HL-60/S4 treated with phorbol 12-myristate 13-acetate at 8.2 ng/mL for 4 days and 3 days (cell line): Measurements from ENCODE around the gene SLC30A7.

Experiments
- in situ Hi-C: fragments of 300-500 bp; cut with MboI; formaldehyde crosslinking; loops from 2 replicates; pipeline ENCODE4 v1.15.0; 2022; ENCODE audit warnings: low sequenced_read_pairs

SLC30A7 gene

GRCh38 chr1:100959502-100960060 is 63.7 kb downstream of the SLC30A7 start:
- in situ Hi-C loops, result no loop called here

GRCh38 chr1:100960098-100960497 is 64.2 kb downstream of the SLC30A7 start:
- in situ Hi-C loops, result no loop called here

GRCh38 chr1:100968621-100969020 is 72.7 kb downstream of the SLC30A7 start:
- in situ Hi-C loops, result no loop called here

- in situ Hi-C loops, result no loop called here
These were observed 73.4 kb downstream of the SLC30A7 start for GRCh38 chr1:100969327-100969726.

- in situ Hi-C loops, result no loop called here
These were observed 75.1 kb downstream of the SLC30A7 start for GRCh38 chr1:100971021-100971420.

- in situ Hi-C loops, result no loop called here
These were observed 76.3 kb downstream of the SLC30A7 start for GRCh38 chr1:100972185-100972584.

- in situ Hi-C loops, result no loop called here
These were observed 81.0 kb downstream of the SLC30A7 start for GRCh38 chr1:100976936-100977335.

GRCh38 chr1:100979631-100980030 is 83.7 kb downstream of the SLC30A7 start:
- in situ Hi-C loops, result no loop called here

GRCh38 chr1:100982793-100983192 is 86.9 kb downstream of the SLC30A7 start:
- in situ Hi-C loops, result no loop called here

- in situ Hi-C loops, result no loop called here
These were observed 92.2 kb downstream of the SLC30A7 start for GRCh38 chr1:100988121-100988520.

- in situ Hi-C loops, result no loop called here
These were observed 93.6 kb downstream of the SLC30A7 start for GRCh38 chr1:100989306-100990077.

GRCh38 chr1:100995198-100995988 is 99.5 kb downstream of the SLC30A7 start:
- in situ Hi-C loops, result no loop called here

- in situ Hi-C loops, result no loop called here
These were observed 102.5 kb downstream of the SLC30A7 start for GRCh38 chr1:100998426-100998825.

GRCh38 chr1:101000131-101000873 is 104.4 kb downstream of the SLC30A7 start:
- in situ Hi-C loops, result no loop called here

- in situ Hi-C loops, result no loop called here
These were observed 106.7 kb downstream of the SLC30A7 start for GRCh38 chr1:101002551-101002950.

GRCh38 chr1:101003012-101003650 is 107.2 kb downstream of the SLC30A7 start:
- in situ Hi-C loops, result no loop called here

GRCh38 chr1:101004061-101004460 is 108.2 kb downstream of the SLC30A7 start:
- in situ Hi-C loops, result no loop called here

GRCh38 chr1:101004670-101005069 is 108.8 kb downstream of the SLC30A7 start:
- in situ Hi-C loops, result no loop called here

GRCh38 chr1:101005183-101005582 is 109.3 kb downstream of the SLC30A7 start:
- in situ Hi-C loops, result no loop called here

GRCh38 chr1:101005871-101006270 is 110.0 kb downstream of the SLC30A7 start:
- in situ Hi-C loops, result no loop called here

- in situ Hi-C loops, result no loop called here
These were observed 110.7 kb downstream of the SLC30A7 start for GRCh38 chr1:101006553-101006952.
